Measurements from ENCODE around the gene E2F2. TPM values are rescaled to one million over a fixed set of nuclear protein-coding genes. Genes with fewer than 3 reads are reported as not detected.

The E2F2 gene
- total and polyA plus RNA-seq, 2 of the 13 experiments (the other 11 are each of a cell fraction or from before 2014, with no cell fraction given): 0.65 to 6.6 TPM

- no peak for TF ChIP-seq LRRFIP1 (CRISPR knock-in tag; conservative IDR thresholded peaks at IDR 0.05)
- 0 out of 2 replicates have a peak, but pooled peaks have one; percentile 37 for TF ChIP-seq MXD4 (CRISPR knock-in tag; IDR thresholded peaks at IDR 0.05)
- no peak for TF ChIP-seq HNF1A (IDR thresholded peaks at IDR 0.05; ENCODE audit: low read depth)
- peak; percentile 76; the same call in 1 of the 2 replicates for TF ChIP-seq HNF1A (CRISPR knock-in tag; IDR thresholded peaks at IDR 0.05; ENCODE audit: borderline replicate concordance)
- no peak for TF ChIP-seq ZFP37 (CRISPR knock-in tag; IDR thresholded peaks at IDR 0.05; ENCODE audit: borderline replicate concordance)
- no peak for TF ChIP-seq HCFC1 (IDR thresholded peaks at IDR 0.05; ENCODE audit: low read depth, low read length)
- no peak for TF ChIP-seq SNAPC2 (CRISPR knock-in tag; IDR thresholded peaks at IDR 0.05)
- TF ChIP-seq ZNF276 (CRISPR knock-in tag; IDR thresholded peaks at IDR 0.05; ENCODE audit: low read depth): no peak
- TF ChIP-seq KAT2B (IDR thresholded peaks at IDR 0.05; ENCODE audit: borderline replicate concordance, low read depth, low read length): no peak
- no peak for TF ChIP-seq ZFP90 (CRISPR knock-in tag; IDR thresholded peaks at IDR 0.05; ENCODE audit: borderline replicate concordance)
- no peak for TF ChIP-seq ATAD3A (CRISPR knock-in tag; IDR thresholded peaks at IDR 0.05)
- TF ChIP-seq GATAD1 (CRISPR knock-in tag; IDR thresholded peaks at IDR 0.05): no peak; the same call in none of the 2 replicates
- no peak for TF ChIP-seq RAD51 (IDR thresholded peaks at IDR 0.05; ENCODE audit: borderline replicate concordance)
- peak; percentile 78 for TF ChIP-seq HDAC1 (CRISPR knock-in tag; IDR thresholded peaks at IDR 0.05)
- TF ChIP-seq E2F1 (CRISPR knock-in tag; IDR thresholded peaks at IDR 0.05): no peak
- no peak for TF ChIP-seq ZNF205 (CRISPR knock-in tag; IDR thresholded peaks at IDR 0.05)
- peak; percentile 91 for TF ChIP-seq RXRB (CRISPR knock-in tag; IDR thresholded peaks at IDR 0.05; ENCODE audit: borderline replicate concordance)
- TF ChIP-seq ZNF224 (CRISPR knock-in tag; IDR thresholded peaks at IDR 0.05): 0 out of 2 replicates have a peak, but pooled peaks have one; percentile 63
- TF ChIP-seq GZF1 (CRISPR knock-in tag; IDR thresholded peaks at IDR 0.05): no peak
- no peak; the same call in 1 of the 2 replicates for TF ChIP-seq ZNF782 (CRISPR knock-in tag; IDR thresholded peaks at IDR 0.05; ENCODE audit: borderline replicate concordance)
- TF ChIP-seq ZNF737 (CRISPR knock-in tag; IDR thresholded peaks at IDR 0.05; ENCODE audit: borderline replicate concordance): no peak
Measured at GRCh38 chr1:23478896-23479665, 52.0 kb downstream of the E2F2 start (continued).

Data from HepG2 (cell line).